K562 (cell line): ENCODE data around the gene QRFP. TPM values are rescaled to one million over a fixed set of nuclear protein-coding genes. Genes with fewer than 3 reads are reported as not detected.
A peak's percentile ranks its signal among the peaks of the same experiment; 100 is the strongest.

Experiments
- ATAC-seq: fragments of 200-7000 bp; cut with Tn5 transposase; 3 replicates; pipeline ENCODE4 v1.9.1; 2020; ENCODE audit warnings: moderate library complexity
- BruUV-seq: library from RNA; stranded (reverse); fragments of 400-500 nt; replicated peaks from 2 replicates; lab custom pipeline; 2021; lab: Mats Ljungman, UMichigan
- CTCF ChIA-PET: fragments of 300-600 bp; formaldehyde crosslinking; extraction: SDS; loops from one replicate; lab custom pipeline; 2021; ENCODE audit warnings: low intra/inter-chr PET ratio; lab: Yijun Ruan, JAX
- POLR2A ChIA-PET: fragments of 300-600, 350-650 bp; sonication (Branson Sonifier 250); formaldehyde crosslinking; extraction: SDS; loops from one replicate; lab custom pipeline; 2021; ENCODE audit warnings: antibody characterized with exemption, inconsistent platforms; lab: Yijun Ruan, JAX
- DNase-seq, 4 experiments: peaks; one replicate each; pipeline versions ENCODE4 v3.0.0 to v3.0.0-alpha.2; 2011 to 2018; ENCODE audit warnings: low spot score in 3 of 4, mixed read lengths in 3 of 4; ENCODE audit errors: extremely low read depth in 1 of 4
- FAIRE-seq: peaks from 2 replicates; lab custom pipeline; 2011; peaks lifted over from hg19 to GRCh38; lab: Jason Lieb, UNC
- H2AFZ ChIP-seq: 2 replicates; pipeline ENCODE4 v1.6.0; 2011; ENCODE audit warnings: low read depth, low read length, control low read depth, inconsistent platforms
- H3K27ac ChIP-seq: fragments of 200-600 bp; 3 replicates; pipeline ENCODE4 v1.8.0; 2011; ENCODE audit warnings: low read depth, mild to moderate bottlenecking, control low read depth, inconsistent platforms, low read length, moderate library complexity, mixed read lengths; ENCODE audit errors: extremely low read depth
- H3K27me3 ChIP-seq, 2 experiments: fragments of 300-600 bp in 1 of 2; 2 replicates in 1 of 2; 3 replicates in 1 of 2; pipeline versions ENCODE4 v1.6.0 to v1.8.0; 2011; ENCODE audit warnings: inconsistent platforms in 2 of 2, low read length in 2 of 2, mild to moderate bottlenecking in 1 of 2, mixed read lengths in 1 of 2, moderate library complexity in 1 of 2; ENCODE audit not compliant: control insufficient read depth in 2 of 2, insufficient read depth in 2 of 2
- H3K36me3 ChIP-seq: fragments of 300-600 bp; 3 replicates; pipeline ENCODE4 v1.8.0; 2011; ENCODE audit warnings: mild to moderate bottlenecking, low read length, inconsistent platforms; ENCODE audit not compliant: control insufficient read depth, insufficient read depth
- H3K4me1 ChIP-seq, 2 experiments: fragments of 200-600 bp in 1 of 2; replicated peaks in 1 of 2; 2 replicates in 1 of 2; 3 replicates in 1 of 2; pipeline versions ENCODE4 v1.5.1 to v1.8.0; 2011; ENCODE audit warnings: inconsistent platforms in 2 of 2, low read length in 2 of 2, mild to moderate bottlenecking in 1 of 2, mixed read lengths in 1 of 2, moderate library complexity in 1 of 2; ENCODE audit not compliant: control insufficient read depth in 2 of 2, insufficient read depth in 2 of 2
- H3K4me2 ChIP-seq: 2 replicates; pipeline ENCODE4 v1.6.1; 2011; ENCODE audit warnings: low read length, control low read depth, inconsistent platforms, mixed read lengths; ENCODE audit not compliant: insufficient read depth
- H3K4me3 ChIP-seq: fragments of 200-600 bp; sonication (generic), shearing (Covaris generic); 2 replicates; pipeline ENCODE4 v1.5.1; 2016; ENCODE audit warnings: control low read depth, inconsistent platforms
- H3K79me2 ChIP-seq: fragments of 200-600 bp; 3 replicates; pipeline ENCODE4 v1.8.0; 2011; ENCODE audit warnings: low read length, inconsistent platforms; ENCODE audit not compliant: control insufficient read depth, insufficient read depth
- H3K9ac ChIP-seq, 2 experiments: 2 replicates each; pipeline versions ENCODE4 v1.6.0 to v1.6.1; 2011; ENCODE audit warnings: low read depth in 2 of 2, low read length in 2 of 2, control low read depth in 1 of 2, inconsistent platforms in 1 of 2, mild to moderate bottlenecking in 1 of 2, mixed read lengths in 1 of 2; ENCODE audit not compliant: insufficient read depth in 1 of 2
- H3K9me1 ChIP-seq: one replicate; pipeline ENCODE4 v1.6.0; 2011; ENCODE audit warnings: inconsistent platforms, mild to moderate bottlenecking, low read length, moderate library complexity; ENCODE audit not compliant: control insufficient read depth, insufficient read depth
- H3K9me3 ChIP-seq: replicated peaks from 2 replicates; pipeline ENCODE4 v1.5.1; 2011; ENCODE audit warnings: low read depth, low read length, inconsistent platforms; ENCODE audit not compliant: control insufficient read depth, insufficient read depth
- H4K20me1 ChIP-seq: replicated peaks from 2 replicates; pipeline ENCODE4 v1.6.1; 2011; ENCODE audit warnings: low read length, inconsistent platforms, mixed read lengths; ENCODE audit not compliant: control insufficient read depth, insufficient read depth
- BHLHE40 ChIP-seq: IDR thresholded peaks from 2 replicates; pipeline ENCODE4 v1.6.1; 2011; ENCODE audit warnings: low read length, improper control_type of control experiment
- BMI1 ChIP-seq: fragments of 150-350 bp; IDR thresholded peaks from 2 replicates; pipeline ENCODE4 v1.6.1; 2014; ENCODE audit warnings: low read length
- CHD2 ChIP-seq: IDR thresholded peaks from 2 replicates; pipeline ENCODE4 v1.6.1; 2011; ENCODE audit warnings: low read depth, low read length
- CTCF ChIP-seq, 3 experiments: IDR thresholded peaks in 2 of 3; conservative IDR thresholded peaks in 1 of 3; 2 replicates each; pipeline ENCODE4 v1.5.1; 2011 to 2012; ENCODE audit warnings: low read length in 3 of 3, mild to moderate bottlenecking in 3 of 3, control low read depth in 2 of 3, improper control_type of control experiment in 1 of 3, inconsistent platforms in 1 of 3, low read depth in 1 of 3, mixed read lengths in 1 of 3, moderate library complexity in 1 of 3; ENCODE audit not compliant: insufficient read depth in 2 of 3
- ESRRA ChIP-seq: fragments of 450-650 bp; IDR thresholded peaks from 2 replicates; pipeline ENCODE4 v1.6.1; 2014; ENCODE audit warnings: low read depth, mild to moderate bottlenecking, moderate library complexity, borderline replicate concordance
- GTF2F1 ChIP-seq: IDR thresholded peaks from 2 replicates; pipeline ENCODE4 v1.6.1; 2011; ENCODE audit warnings: low read depth, low read length, improper control_type of control experiment
- HCFC1 ChIP-seq: IDR thresholded peaks from 2 replicates; pipeline ENCODE4 v1.6.1; 2012; ENCODE audit warnings: low read depth, low read length, improper control_type of control experiment
- IRF1 ChIP-seq: sonication (generic); formaldehyde crosslinking; IDR thresholded peaks from 2 replicates; pipeline ENCODE4 v1.8.0; 2022; ENCODE audit warnings: missing genetic modification reagents, mild to moderate bottlenecking, borderline replicate concordance
- MXI1 ChIP-seq: IDR thresholded peaks from 2 replicates; pipeline ENCODE4 v1.6.1; 2011; ENCODE audit warnings: low read depth, mild to moderate bottlenecking, improper control_type of control experiment, low read length
- MYC ChIP-seq, 2 experiments: fragments of 250-450 bp in 1 of 2; sonication (Bioruptor Pico) in 1 of 2; IDR thresholded peaks; 2 replicates each; pipeline versions ENCODE4 v1.5.1 to v1.6.1; 2012 to 2021; ENCODE audit warnings: low read depth in 2 of 2, borderline replicate concordance in 1 of 2, improper control_type of control experiment in 1 of 2, low read length in 1 of 2, mild to moderate bottlenecking in 1 of 2, moderate library complexity in 1 of 2
- SIN3A ChIP-seq, 2 experiments: fragments of 150-350 bp in 1 of 2; IDR thresholded peaks; 2 replicates each; pipeline ENCODE4 v1.6.1; 2011 to 2016; ENCODE audit warnings: borderline replicate concordance in 2 of 2, low read depth in 2 of 2, low read length in 2 of 2, mild to moderate bottlenecking in 2 of 2, moderate library complexity in 2 of 2; ENCODE audit not compliant: control insufficient read depth in 1 of 2
- SMAD1 ChIP-seq: fragments of 150-350 bp; IDR thresholded peaks from 2 replicates; pipeline ENCODE4 v1.6.1; 2014; ENCODE audit warnings: low read length, low read depth; ENCODE audit not compliant: partially characterized antibody
- TBL1XR1 ChIP-seq, 2 experiments: IDR thresholded peaks; 2 replicates each; pipeline ENCODE4 v1.6.1; 2012; ENCODE audit warnings: improper control_type of control experiment in 2 of 2, low read length in 2 of 2, mild to moderate bottlenecking in 1 of 2
- ZFP36 ChIP-seq: fragments of 150-350 bp; IDR thresholded peaks from 2 replicates; pipeline ENCODE4 v1.6.1; 2018; ENCODE audit warnings: low read length, low read depth; ENCODE audit not compliant: partially characterized antibody
- ZNF551 ChIP-seq: fragments of 250-450 bp; sonication (Bioruptor Pico); IDR thresholded peaks from 2 replicates; pipeline ENCODE4 v1.5.0; 2021; ENCODE audit warnings: mild to moderate bottlenecking, moderate library complexity
- ZNF79 ChIP-seq: fragments of 250-450 bp; sonication (Bioruptor Pico); IDR thresholded peaks from 2 replicates; pipeline ENCODE4 v1.4.0; 2020; ENCODE audit warnings: low read depth, mild to moderate bottlenecking, moderate library complexity
- WGBS: fragments of 100-300 bp; shearing (Covaris generic); methylation state at CpG from one replicate; pipeline ENCODE4 v1.1.6; 2016; ENCODE audit warnings: low coverage, mixed read lengths; ENCODE audit not compliant: insufficient coverage; ENCODE audit errors: missing lambda C conversion rate; 5-methylcytosine and 5-hydroxymethylcytosine counted together
- in situ Hi-C: fragments of 300-500 bp; cut with MboI; formaldehyde crosslinking; loops from 4 replicates; pipeline ENCODE4 v1.15.0; 2018; ENCODE audit warnings: inconsistent platforms, mixed read lengths
- intact Hi-C: fragments of 100-400 bp; cut with micrococcal nuclease; formaldehyde crosslinking; loops from 2 replicates; pipeline ENCODE4 v1.14.2; 2022
- polyA plus RNA-seq, 8 experiments: library from polyadenylated mRNA; depleted of rRNA in 4 of 8; stranded (reverse) in 5 of 8; unstranded in 3 of 8; fragments of >200 nt; fragmentation: Nextera tagmentation in 2 of 8; fragmentation: Illumina TruSeq in 1 of 8; extraction: Ambion mirVana in 2 of 8; extraction: Trizol in 1 of 8; gene quantifications; 2 replicates each; pipeline versions ENCODE4 v1.2.1 to v1.2.3, GENCODE V29; 2011 to 2014; ENCODE audit warnings: inconsistent platforms in 1 of 8, missing spikeins in 1 of 8
- total RNA-seq, 7 experiments: library from RNA; depleted of rRNA in 6 of 7; stranded (reverse); fragments of >200 nt in 6 of 7; fragmentation: Illumina TruSeq in 2 of 7; extraction: Trizol in 2 of 7; gene quantifications; 2 replicates each; pipeline versions ENCODE4 v1.2.1 to v1.2.3, GENCODE V29; 2011 to 2021; ENCODE audit warnings: low replicate concordance in 1 of 7

Gene QRFP
- total and polyA plus RNA-seq, 9 of the 15 experiments (the other 6 are each of a cell fraction or from before 2014, with no cell fraction given), result not detected

DNA sequence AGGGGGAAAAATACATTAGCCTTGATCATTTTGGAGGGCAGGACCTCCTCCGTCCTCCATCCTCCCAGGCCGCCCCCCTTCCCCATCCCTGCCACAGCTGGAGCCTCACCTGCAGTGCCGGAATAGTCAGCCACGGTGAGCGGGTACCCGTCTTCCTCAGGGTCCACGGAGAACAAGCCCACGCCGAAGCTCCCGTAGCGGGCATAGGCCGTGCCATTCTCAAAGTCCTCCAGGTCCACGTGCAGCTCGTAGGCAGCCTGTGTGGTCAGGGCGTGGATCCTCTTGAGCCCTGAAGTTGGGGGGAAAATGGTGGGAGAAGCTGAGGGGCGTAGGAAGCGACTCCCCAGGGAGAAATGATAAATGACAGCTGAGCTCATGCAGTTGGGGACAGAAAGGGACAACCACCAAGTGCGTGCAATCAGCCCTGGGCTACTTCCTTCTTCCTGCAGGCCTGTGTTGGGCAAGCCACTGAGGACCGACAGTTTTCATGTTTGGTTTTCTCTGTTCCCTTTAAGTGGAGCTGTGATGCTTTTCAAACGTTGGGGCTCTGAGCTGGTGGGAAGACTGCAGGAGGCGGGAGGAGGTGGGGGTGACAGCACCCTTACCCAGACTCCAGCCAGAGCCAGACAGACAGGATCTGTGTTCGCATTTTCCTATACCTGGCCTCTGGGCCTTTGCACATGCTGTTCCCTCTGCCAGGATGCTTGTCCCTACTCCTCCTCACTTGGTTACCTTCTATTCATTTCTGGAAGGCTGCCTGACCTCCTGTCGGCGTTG is 8.7 kb upstream of the QRFP start:
- no peaks in the 10 kb centered on the region for H3K79me2 ChIP-seq
- intact Hi-C loops, result no loop called here
- peaks cover 15% of the 10 kb centered on the region for H3K9me1 ChIP-seq
- ChIA-PET CTCF (no interaction called here), POLR2A (interaction anchor here (0.5 to 25.7 kb wide), 11 partner anchors 12 to 179 kb away, joined by 3 to 582 read pairs (median 5); partner anchors contain the start of gene QRFP)
- in situ Hi-C loops, result no loop called here
- H3K4me1 ChIP-seq, result peaks cover 0 to 57% of the 10 kb centered on the region in 2 experiments; a peak in 2 of 5 replicates
- H3K4me3 ChIP-seq, result no peak overlapping the region
- H3K27me3 ChIP-seq, result peaks cover 88 to 90% of the 10 kb centered on the region in 2 experiments
- ATAC-seq, result peak; percentile 2; the same call in 2 of the 3 replicates
- no peak overlapping the region for H3K27ac ChIP-seq
- H3K9ac ChIP-seq, result no peak overlapping the region
- no peak overlapping the region for H3K4me2 ChIP-seq
- peak in 3 of 4 experiments; percentile 69 to 75 (median 75) for DNase-seq
- WGBS, result 3% methylated on average over 24 of the region's 24 CpGs
- no peak overlapping the region for H2AFZ ChIP-seq
- H4K20me1 ChIP-seq, result peaks cover 81% of the 10 kb centered on the region
- peak; percentile 35 for FAIRE-seq
- BruUV-seq, result no TSS peak
- H3K9me3 ChIP-seq, result no peaks in the 10 kb centered on the region
- H3K36me3 ChIP-seq, result no peaks in the 10 kb centered on the region
- TF ChIP-seq HCFC1 (0 out of 2 replicates have a peak, but pooled peaks have one; percentile 24), ZFP36 (peak; percentile 2), CHD2 (0 out of 2 replicates have a peak, but pooled peaks have one; percentile 45), BMI1 (0 out of 2 replicates have a peak, but pooled peaks have one; percentile 13), MYC (IDR thresholded peaks at IDR 0.05; ENCODE audit: low read depth, low read length) (peak; percentile 39; the same call in 1 of the 2 replicates), MYC (CRISPR knock-in tag; IDR thresholded peaks at IDR 0.05; ENCODE audit: borderline replicate concordance, low read depth) (no peak), BHLHE40 (peak; percentile 47), CTCF (IDR thresholded peaks at IDR 0.05 in 2 of 3, conservative IDR thresholded peaks at IDR 0.05 in 1 of 3; ENCODE audit: insufficient read depth in 2 of 3, low read depth in 1 of 3, low read length in 3 of 3) (peak in 1 of 3 experiments; percentile 5; a peak in 1 of 6 replicates), TBL1XR1 (IDR thresholded peaks at IDR 0.05; ENCODE audit: low read length in 2 of 2) (peak in 1 of 2 experiments; percentile 60; a peak in 1 of 4 replicates), IRF1 (CRISPR knock-in tag) (no peak), SIN3A (IDR thresholded peaks at IDR 0.05; ENCODE audit: borderline replicate concordance in 2 of 2, control insufficient read depth in 1 of 2, low read depth in 2 of 2, low read length in 2 of 2) (peak in 1 of 2 experiments; percentile 44; a peak in 1 of 4 replicates), ZNF551 (CRISPR knock-in tag) (no peak), ESRRA (no peak), ZNF79 (CRISPR knock-in tag) (no peak), GTF2F1 (peak; percentile 19; the same call in 1 of the 2 replicates), MXI1 (no peak), SMAD1 (peak; percentile 23)
